Measurements from ENCODE around the gene LITAF. TPM values are rescaled to one million over a fixed set of nuclear protein-coding genes. Genes with fewer than 3 reads are reported as not detected.

The LITAF gene
- polyA plus RNA-seq, 4 donors, result 86.2 to 133 (median 120) TPM

DNA sequence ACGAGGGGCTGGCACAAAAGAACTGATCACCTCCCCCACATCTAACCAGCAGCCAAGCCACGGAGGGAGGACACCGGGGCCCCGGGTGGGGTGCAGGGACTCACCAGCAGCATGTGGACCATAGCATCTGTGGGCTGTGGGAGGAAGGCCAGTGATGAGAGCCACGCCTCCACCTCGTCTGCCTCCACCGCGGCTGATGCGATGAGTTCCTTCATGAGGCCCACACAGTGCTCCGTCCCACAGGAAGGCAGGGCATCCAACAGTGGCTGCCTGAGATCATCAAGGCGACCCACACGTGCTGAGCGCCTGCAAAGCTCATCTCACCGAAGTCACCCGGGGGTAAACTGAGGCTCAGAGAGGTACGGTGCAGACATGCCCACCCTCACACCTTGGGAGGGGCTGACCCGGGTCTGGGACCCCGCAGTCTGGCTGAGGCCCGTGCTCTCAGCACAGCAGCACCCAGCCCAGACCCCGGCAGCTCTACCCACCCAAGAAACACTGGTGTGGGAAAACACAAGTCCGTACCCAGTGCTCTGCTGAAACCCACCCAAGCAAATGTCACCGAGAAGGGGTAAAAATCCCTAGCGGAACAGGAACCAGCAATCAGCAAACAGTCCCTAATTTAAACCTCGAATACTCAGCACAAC is 85.9 kb downstream of the LITAF start:
- no peak for DNase-seq (ENCODE audit: low read depth in 4 of 4, low spot score in 3 of 4)

GRCh38 chr16:11499295-11500089 is 87.2 kb downstream of the LITAF start:
- no peak for DNase-seq (ENCODE audit: low read depth in 4 of 4, low spot score in 3 of 4)

GRCh38 chr16:11498683-11499082 is 88.0 kb downstream of the LITAF start:
- DNase-seq (ENCODE audit: low read depth in 4 of 4, low spot score in 3 of 4), result no peak

DNA sequence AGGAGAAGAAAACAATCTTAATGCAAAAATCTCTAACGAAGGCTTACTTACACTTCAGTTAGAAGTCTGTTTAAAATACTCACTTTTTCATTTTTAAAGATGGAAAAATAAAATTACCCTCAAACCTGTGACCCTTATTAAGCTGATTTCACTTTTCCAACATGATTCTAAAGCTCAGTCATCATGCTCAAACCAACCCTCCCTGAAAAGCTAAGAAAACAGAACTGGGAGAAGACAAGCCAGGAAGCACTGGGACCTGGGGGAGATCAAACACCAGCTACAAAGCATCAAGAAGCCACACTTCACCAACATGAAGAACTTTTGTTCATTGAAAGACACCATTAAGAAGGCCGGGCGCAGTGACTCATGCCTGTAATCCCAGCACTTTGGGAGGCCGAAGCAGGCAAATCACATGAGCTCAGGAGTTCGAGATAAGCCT is 88.8 kb downstream of the LITAF start:
- peak in 1 of 4 donors; percentile 18 for DNase-seq (ENCODE audit: low read depth in 4 of 4, low spot score in 3 of 4)

Other genes starting within 250 kb of the LITAF start
- gene RMI2, start 241.5 kb downstream of the LITAF start, polyA plus RNA-seq (ENCODE audit: insufficient read length in 4 of 4), result 10 to 100 TPM; 16.6 to 38.9 (median 27.9) TPM
- gene SNN, start 81.5 kb upstream of the LITAF start, polyA plus RNA-seq (ENCODE audit: insufficient read length in 4 of 4), result 10 to 100 TPM; 32.8 to 36.5 (median 33.9) TPM
- 10 to 100 TPM; 27.6 to 42.1 (median 40.2) TPM for gene TXNDC11, start 155.9 kb upstream of the LITAF start, polyA plus RNA-seq (ENCODE audit: insufficient read length in 4 of 4)
- gene ZC3H7A, start 210.3 kb upstream of the LITAF start, polyA plus RNA-seq (ENCODE audit: insufficient read length in 4 of 4), result 100 to 1,000 TPM in 1 of 4 donors, 10 to 100 TPM in 3; 67.6 to 100 (median 83.4) TPM

Data from left renal pelvis (tissue), 4 donors.